Spinal cord (tissue), 10 donors: ENCODE measurements around the gene SAMD13. TPM values are rescaled to one million over a fixed set of nuclear protein-coding genes. Genes with fewer than 3 reads are reported as not detected.

Experiments
- DNase-seq, 6 donors: peaks; one replicate each; pipeline versions ENCODE4 v3.0.0 to v3.0.0-alpha.2; 2013 to 2015; ENCODE audit warnings: low spot score in 6 of 6, low read depth in 4 of 6
- H3K27ac ChIP-seq: one replicate; pipeline ENCODE4 v1.5.1; 2013; ENCODE audit warnings: low read depth, low read length, control low read depth
- H3K27me3 ChIP-seq: one replicate; pipeline ENCODE4 v1.6.1; 2013; ENCODE audit warnings: low read length; ENCODE audit not compliant: control insufficient read depth, insufficient read depth
- H3K36me3 ChIP-seq: one replicate; pipeline ENCODE4 v1.6.1; 2013; ENCODE audit warnings: low read length; ENCODE audit not compliant: control insufficient read depth, insufficient read depth
- H3K4me1 ChIP-seq: one replicate; pipeline ENCODE4 v1.6.1; 2013; ENCODE audit warnings: low read length; ENCODE audit not compliant: control insufficient read depth, insufficient read depth
- H3K4me3 ChIP-seq: one replicate; pipeline ENCODE4 v1.5.1; 2013; ENCODE audit warnings: low read depth, low read length, control low read depth
- H3K9me3 ChIP-seq: one replicate; pipeline ENCODE4 v1.6.1; 2013; ENCODE audit warnings: low read length; ENCODE audit not compliant: control insufficient read depth, insufficient read depth
- WGBS: methylation state at CpG from one replicate; pipeline ENCODE4 v1.1.5; 2013; ENCODE audit warnings: missing lambda C conversion rate; ENCODE audit not compliant: insufficient coverage; 5-methylcytosine and 5-hydroxymethylcytosine counted together
- polyA plus RNA-seq, 2 donors: library from polyadenylated mRNA; unstranded; fragments of 120-200 nt; gene quantifications; one replicate each; pipeline ENCODE4 v1.2.1, GENCODE V29; 2013; ENCODE audit not compliant: insufficient read length in 2 of 2
- total RNA-seq, 2 donors: library from RNA; depleted of rRNA in 1 of 2; stranded (reverse); fragments of 120-200 nt in 1 of 2; fragments of >200 nt in 1 of 2; gene quantifications; one replicate each; pipeline versions ENCODE4 v1.2.3 to v1.2.4, GENCODE V29; 2013 to 2014
- donor health status: healthy.

Gene SAMD13
- total and polyA plus RNA-seq, 4 donors = 4.0 to 6.5 (median 5.9) TPM

- H3K27ac ChIP-seq = no peak overlapping the region
- H3K27me3 ChIP-seq = no peaks in the 10 kb centered on the region
- no peak for DNase-seq
- WGBS = 73% methylated on average over 3 of the region's 5 CpGs
- H3K4me1 ChIP-seq = no peaks in the 10 kb centered on the region
- H3K36me3 ChIP-seq = no peaks in the 10 kb centered on the region
- H3K9me3 ChIP-seq = no peaks in the 10 kb centered on the region
- H3K4me3 ChIP-seq = no peak overlapping the region
These were observed 62.1 kb downstream of the SAMD13 start for GRCh38 chr1:84363622-84364021.

- WGBS = 50% methylated on average over 2 of the region's 3 CpGs
- Histone ChIP-seq H3K4me1 (no peaks in the 10 kb centered on the region), H3K4me3 (no peak overlapping the region), H3K9me3 (no peaks in the 10 kb centered on the region), H3K27me3 (no peaks in the 10 kb centered on the region), H3K36me3 (no peaks in the 10 kb centered on the region), H3K27ac (no peak overlapping the region)
- DNase-seq = no peak
These were observed 64.0 kb downstream of the SAMD13 start for GRCh38 chr1:84365225-84366221.

DNA sequence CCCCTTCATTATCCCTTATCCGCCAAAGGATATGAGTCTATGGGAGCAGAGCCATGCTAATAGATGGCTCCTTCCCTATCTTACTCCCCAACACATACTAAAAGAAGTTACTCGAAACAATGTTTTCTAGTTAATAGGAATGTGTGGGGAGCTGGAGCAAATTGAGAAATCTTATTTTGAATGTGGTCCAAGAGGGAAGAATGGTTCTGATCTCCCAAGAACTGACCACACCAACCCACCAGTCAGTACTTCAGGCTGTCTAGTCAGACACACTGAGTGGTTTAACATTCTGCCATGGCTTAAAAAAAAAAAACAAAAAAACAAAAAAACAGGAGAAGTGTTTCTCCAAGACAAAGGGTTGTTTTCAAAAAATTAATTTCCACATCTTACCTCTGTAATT is 65.3 kb downstream of the SAMD13 start:
- DNase-seq = no peak
- no CpG with 5 or more reads among the region's 2 CpGs for WGBS

DNA sequence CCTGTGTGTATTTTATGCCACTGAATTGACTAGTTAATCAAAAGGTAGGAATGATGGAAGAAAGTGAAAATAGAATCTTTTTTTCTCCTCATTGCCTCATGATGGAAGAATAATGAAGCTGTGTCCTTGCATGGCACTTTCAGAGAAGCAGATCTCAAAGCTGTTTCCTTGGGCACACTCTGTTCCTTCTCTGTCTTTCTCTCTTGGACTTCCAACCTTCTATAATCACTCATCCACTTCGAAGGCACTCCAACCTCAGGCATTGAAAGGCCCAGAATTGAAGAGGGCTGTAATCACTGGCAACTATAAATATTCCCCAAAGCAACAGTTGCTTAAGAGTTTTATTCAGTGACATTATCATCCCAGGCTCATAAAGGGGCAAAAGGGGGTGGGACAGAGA is 65.7 kb downstream of the SAMD13 start:
- no peaks in the 10 kb centered on the region for H3K4me1 ChIP-seq
- no peak overlapping the region for H3K27ac ChIP-seq

More for the DNA sequence above, 65.3 kb downstream of the SAMD13 start:
- H3K4me1 ChIP-seq = no peaks in the 10 kb centered on the region
- H3K27ac ChIP-seq = no peak overlapping the region
- no peaks in the 10 kb centered on the region for H3K36me3 ChIP-seq
- no peaks in the 10 kb centered on the region for H3K27me3 ChIP-seq
- no peak overlapping the region for H3K4me3 ChIP-seq
- no peaks in the 10 kb centered on the region for H3K9me3 ChIP-seq

GRCh38 chr1:84368441-84368840 is 66.9 kb downstream of the SAMD13 start:
- Histone ChIP-seq H3K27me3 (no peaks in the 10 kb centered on the region), H3K4me1 (no peaks in the 10 kb centered on the region), H3K36me3 (no peaks in the 10 kb centered on the region), H3K4me3 (no peak overlapping the region), H3K9me3 (no peaks in the 10 kb centered on the region), H3K27ac (no peak overlapping the region)
- DNase-seq = no peak
- WGBS = 100% methylated on average over 5 of the region's 5 CpGs

More for the DNA sequence above, 65.7 kb downstream of the SAMD13 start:
- Histone ChIP-seq H3K9me3 (no peaks in the 10 kb centered on the region), H3K4me3 (no peak overlapping the region), H3K27me3 (no peaks in the 10 kb centered on the region), H3K36me3 (no peaks in the 10 kb centered on the region)
- DNase-seq = no peak
- WGBS = 60% methylated on average over 1 of the region's 1 CpG

DNA sequence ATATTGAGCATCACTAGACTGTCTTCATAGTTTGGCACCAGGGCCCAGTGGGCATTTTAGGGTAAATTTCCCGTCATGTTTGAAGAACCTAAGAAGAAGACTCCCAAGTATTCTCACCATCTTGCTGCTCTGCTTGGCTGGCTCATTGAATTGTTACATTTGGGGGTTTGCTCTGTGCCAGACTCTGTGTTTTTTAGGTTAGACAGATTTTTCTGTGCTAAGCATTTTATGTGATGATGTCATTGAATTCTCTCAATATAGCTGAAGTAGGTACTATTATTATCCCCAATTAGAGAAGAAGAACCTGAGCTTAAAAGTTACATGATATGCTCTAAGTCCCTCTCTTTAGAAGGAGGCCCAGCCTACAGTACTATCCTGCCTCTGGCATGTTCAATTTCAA is 68.8 kb downstream of the SAMD13 start:
- Histone ChIP-seq H3K27me3 (no peaks in the 10 kb centered on the region), H3K27ac (no peak overlapping the region), H3K4me1 (no peaks in the 10 kb centered on the region), H3K4me3 (no peak overlapping the region), H3K36me3 (no peaks in the 10 kb centered on the region), H3K9me3 (no peaks in the 10 kb centered on the region)
- WGBS = no CpG with 5 or more reads among the region's 1 CpG
- DNase-seq = no peak

DNA sequence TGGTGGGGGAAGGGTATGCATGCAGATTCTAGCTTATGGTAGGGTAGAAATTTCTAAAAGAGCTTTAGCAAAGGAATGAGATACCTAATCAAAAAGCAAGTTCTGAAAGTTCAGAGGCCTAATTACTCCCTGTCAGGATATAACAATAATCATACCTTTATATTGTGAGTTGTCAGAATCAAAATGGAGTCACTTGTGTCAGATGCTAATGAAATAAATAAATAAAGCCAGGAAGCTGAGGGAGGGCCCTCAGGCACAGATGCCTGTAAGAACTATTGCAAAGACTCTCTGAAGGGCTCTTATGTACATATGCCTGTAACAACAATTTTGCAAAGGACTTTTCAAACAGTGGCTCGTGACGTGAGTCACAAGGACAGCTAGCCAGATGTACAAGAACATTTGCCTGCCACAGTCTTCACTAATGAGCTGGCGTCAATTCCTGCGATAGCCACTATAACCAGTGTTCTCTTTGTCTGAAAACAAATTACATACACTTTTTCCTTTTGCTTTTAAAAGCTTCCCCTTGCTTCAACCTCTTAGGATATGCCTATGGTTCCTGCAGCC is 69.4 kb downstream of the SAMD13 start:
- H3K9me3 ChIP-seq = no peaks in the 10 kb centered on the region
- no peaks in the 10 kb centered on the region for H3K36me3 ChIP-seq
- no peaks in the 10 kb centered on the region for H3K4me1 ChIP-seq
- WGBS = 61% methylated on average over 3 of the region's 4 CpGs
- DNase-seq = no peak
- H3K4me3 ChIP-seq = no peak overlapping the region
- H3K27ac ChIP-seq = no peak overlapping the region
- H3K27me3 ChIP-seq = no peaks in the 10 kb centered on the region

DNA sequence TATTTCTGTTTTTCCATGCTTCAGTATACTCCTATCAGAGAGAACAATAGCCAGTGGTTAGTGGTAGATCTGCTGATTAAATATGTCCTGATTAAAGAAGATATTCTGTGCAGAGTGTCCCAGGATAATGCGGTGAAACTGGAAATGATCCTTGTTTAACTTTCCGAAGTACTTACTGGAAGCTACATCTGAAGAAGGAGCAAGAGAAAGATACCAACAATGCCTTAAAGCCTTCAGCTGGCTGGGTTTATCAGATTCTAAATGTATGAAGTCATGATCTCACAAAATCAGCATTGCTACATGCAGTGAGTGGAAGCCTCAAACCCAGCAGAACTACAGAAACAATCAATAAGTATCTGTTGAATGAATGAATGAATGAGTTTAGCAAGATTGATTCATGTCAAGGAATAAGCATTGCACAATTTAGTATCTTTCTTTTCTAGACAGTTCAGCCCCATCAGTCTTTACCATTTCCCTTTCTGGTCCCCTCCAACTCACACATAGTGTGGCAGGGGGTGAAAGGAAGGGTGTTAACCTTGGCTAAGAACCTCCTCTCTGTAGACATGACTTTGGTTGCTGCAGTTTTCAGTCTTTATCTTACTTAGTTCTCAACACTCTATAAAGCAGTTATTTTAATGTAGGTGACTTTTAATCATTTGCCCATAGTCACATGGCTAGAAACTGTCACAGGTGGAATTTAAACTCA is 72.1 kb downstream of the SAMD13 start:
- H3K27me3 ChIP-seq = no peaks in the 10 kb centered on the region
- H3K9me3 ChIP-seq = no peaks in the 10 kb centered on the region
- no peak for DNase-seq
- no peak overlapping the region for H3K27ac ChIP-seq
- WGBS = 0% methylated on average over 1 of the region's 2 CpGs
- H3K4me3 ChIP-seq = no peak overlapping the region
- no peaks in the 10 kb centered on the region for H3K36me3 ChIP-seq
- H3K4me1 ChIP-seq = no peaks in the 10 kb centered on the region

DNA sequence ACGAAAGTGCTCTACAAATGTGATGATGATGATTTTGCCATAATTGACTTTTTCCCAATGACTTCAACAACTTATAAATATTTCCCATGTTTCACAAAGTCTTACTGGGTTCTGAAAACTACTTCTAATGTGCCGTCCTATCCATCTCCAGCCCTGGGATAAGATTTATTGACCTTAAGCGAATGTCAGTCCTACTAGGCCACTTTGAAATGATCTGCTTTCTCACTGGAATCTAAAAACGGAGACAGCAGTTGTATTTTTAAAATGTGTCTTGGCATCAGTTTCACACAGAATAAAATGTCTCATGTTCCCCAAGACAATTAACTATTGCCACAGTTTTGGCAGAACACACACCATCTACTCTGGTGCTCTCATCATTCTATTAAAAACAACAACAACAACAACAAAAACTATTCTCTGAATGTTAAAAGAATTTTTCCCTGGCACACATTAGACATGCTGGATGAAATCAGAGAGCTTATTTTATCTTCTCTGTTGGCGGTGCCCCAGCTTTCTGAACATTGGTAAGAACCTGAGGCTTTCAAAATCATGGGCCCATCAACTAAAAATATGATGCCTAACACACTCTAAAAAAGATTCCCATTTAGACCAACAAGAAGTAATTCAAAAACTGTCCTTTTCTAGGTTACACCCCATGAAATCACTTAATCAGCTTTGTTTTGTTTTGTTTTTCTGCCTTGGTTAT is 73.6 kb downstream of the SAMD13 start:
- H3K27ac ChIP-seq = no peak overlapping the region
- no peaks in the 10 kb centered on the region for H3K36me3 ChIP-seq
- DNase-seq = peak in 2 of 6 donors; percentile 22 to 68
- no peaks in the 10 kb centered on the region for H3K27me3 ChIP-seq
- no peaks in the 10 kb centered on the region for H3K4me1 ChIP-seq
- H3K9me3 ChIP-seq = no peaks in the 10 kb centered on the region
- H3K4me3 ChIP-seq = no peak overlapping the region
- WGBS = 78% methylated on average over 2 of the region's 5 CpGs
